Spinal cord (tissue), 10 donors: ENCODE measurements around the gene SLC13A2. TPM values are rescaled to one million over a fixed set of nuclear protein-coding genes. Genes with fewer than 3 reads are reported as not detected.

ENCODE experiments used
- DNase-seq, 6 donors: peaks; one replicate each; pipeline versions ENCODE4 v3.0.0 to v3.0.0-alpha.2; 2013 to 2015; ENCODE audit warnings: low spot score in 6 of 6, low read depth in 4 of 6
- H3K27ac ChIP-seq: one replicate; pipeline ENCODE4 v1.5.1; 2013; ENCODE audit warnings: low read depth, low read length, control low read depth
- H3K27me3 ChIP-seq: one replicate; pipeline ENCODE4 v1.6.1; 2013; ENCODE audit warnings: low read length; ENCODE audit not compliant: control insufficient read depth, insufficient read depth
- H3K36me3 ChIP-seq: one replicate; pipeline ENCODE4 v1.6.1; 2013; ENCODE audit warnings: low read length; ENCODE audit not compliant: control insufficient read depth, insufficient read depth
- H3K4me1 ChIP-seq: one replicate; pipeline ENCODE4 v1.6.1; 2013; ENCODE audit warnings: low read length; ENCODE audit not compliant: control insufficient read depth, insufficient read depth
- H3K4me3 ChIP-seq: one replicate; pipeline ENCODE4 v1.5.1; 2013; ENCODE audit warnings: low read depth, low read length, control low read depth
- H3K9me3 ChIP-seq: one replicate; pipeline ENCODE4 v1.6.1; 2013; ENCODE audit warnings: low read length; ENCODE audit not compliant: control insufficient read depth, insufficient read depth
- WGBS: methylation state at CpG from one replicate; pipeline ENCODE4 v1.1.5; 2013; ENCODE audit warnings: missing lambda C conversion rate; ENCODE audit not compliant: insufficient coverage; 5-methylcytosine and 5-hydroxymethylcytosine counted together
- polyA plus RNA-seq, 2 donors: library from polyadenylated mRNA; unstranded; fragments of 120-200 nt; gene quantifications; one replicate each; pipeline ENCODE4 v1.2.1, GENCODE V29; 2013; ENCODE audit not compliant: insufficient read length in 2 of 2
- total RNA-seq, 2 donors: library from RNA; depleted of rRNA in 1 of 2; stranded (reverse); fragments of 120-200 nt in 1 of 2; fragments of >200 nt in 1 of 2; gene quantifications; one replicate each; pipeline versions ENCODE4 v1.2.3 to v1.2.4, GENCODE V29; 2013 to 2014
- donor health status: healthy.

The SLC13A2 gene
- total and polyA plus RNA-seq, 4 donors: 0.06 to 0.27 (median 0.10) TPM; not detected in 1

- H3K27me3 ChIP-seq: peaks cover 3% of the 10 kb centered on the region
- DNase-seq: no peak
- H3K4me1 ChIP-seq: no peaks in the 10 kb centered on the region
- no peak overlapping the region for H3K27ac ChIP-seq
- no peak overlapping the region for H3K4me3 ChIP-seq
- H3K9me3 ChIP-seq: no peaks in the 10 kb centered on the region
- 78% methylated on average over 6 of the region's 7 CpGs for WGBS
- H3K36me3 ChIP-seq: no peaks in the 10 kb centered on the region
Observed at GRCh38 chr17:28470266-28470913, 3.1 kb upstream of the SLC13A2 start.

GRCh38 chr17:28470914-28471366 lies 2.5 kb upstream of the SLC13A2 start:
- 72% methylated on average over 1 of the region's 3 CpGs for WGBS
- no peak overlapping the region for H3K27ac ChIP-seq
- no peak for DNase-seq

GRCh38 chr17:28471531-28472342 lies 1.7 kb upstream of the SLC13A2 start:
- H3K36me3 ChIP-seq: no peaks in the 10 kb centered on the region
- DNase-seq: no peak
- H3K4me1 ChIP-seq: no peaks in the 10 kb centered on the region
- no peak overlapping the region for H3K27ac ChIP-seq
- no peak overlapping the region for H3K4me3 ChIP-seq
- no peaks in the 10 kb centered on the region for H3K27me3 ChIP-seq
- H3K9me3 ChIP-seq: no peaks in the 10 kb centered on the region
- 83% methylated on average over 11 of the region's 15 CpGs for WGBS

More at GRCh38 chr17:28470914-28471366, 2.5 kb upstream of the SLC13A2 start:
- Histone ChIP-seq H3K9me3 (no peaks in the 10 kb centered on the region), H3K4me1 (no peaks in the 10 kb centered on the region), H3K4me3 (no peak overlapping the region), H3K36me3 (no peaks in the 10 kb centered on the region), H3K27me3 (peaks cover 3% of the 10 kb centered on the region)

GRCh38 chr17:28472871-28473497 lies 460 bp upstream of the SLC13A2 start:
- no peak for DNase-seq
- no peaks in the 10 kb centered on the region for H3K27me3 ChIP-seq
- H3K27ac ChIP-seq: no peak overlapping the region
- 89% methylated on average over 3 of the region's 7 CpGs for WGBS
- no peak overlapping the region for H3K4me3 ChIP-seq
- no peaks in the 10 kb centered on the region for H3K9me3 ChIP-seq
- no peaks in the 10 kb centered on the region for H3K36me3 ChIP-seq
- H3K4me1 ChIP-seq: no peaks in the 10 kb centered on the region

- Histone ChIP-seq H3K27me3 (no peaks in the 10 kb centered on the region), H3K27ac (no peak overlapping the region), H3K36me3 (no peaks in the 10 kb centered on the region), H3K9me3 (no peaks in the 10 kb centered on the region), H3K4me3 (no peak overlapping the region), H3K4me1 (no peaks in the 10 kb centered on the region)
- WGBS: 76% methylated on average over 3 of the region's 7 CpGs
- no peak for DNase-seq
Observed at GRCh38 chr17:28474111-28474531, 677 bp downstream of the SLC13A2 start.

GRCh38 chr17:28475151-28475900 lies 1.9 kb downstream of the SLC13A2 start:
- no peak overlapping the region for H3K27ac ChIP-seq
- H3K4me1 ChIP-seq: no peaks in the 10 kb centered on the region
- DNase-seq: no peak
- no peaks in the 10 kb centered on the region for H3K36me3 ChIP-seq
- 72% methylated on average over 9 of the region's 9 CpGs for WGBS
- H3K4me3 ChIP-seq: no peak overlapping the region
- no peaks in the 10 kb centered on the region for H3K27me3 ChIP-seq
- no peaks in the 10 kb centered on the region for H3K9me3 ChIP-seq

- 87% methylated on average over 11 of the region's 11 CpGs for WGBS
- Histone ChIP-seq H3K9me3 (no peaks in the 10 kb centered on the region), H3K4me3 (no peak overlapping the region), H3K36me3 (no peaks in the 10 kb centered on the region), H3K27me3 (no peaks in the 10 kb centered on the region), H3K27ac (no peak overlapping the region), H3K4me1 (no peaks in the 10 kb centered on the region)
- DNase-seq: no peak
Observed at GRCh38 chr17:28476076-28476865, 2.8 kb downstream of the SLC13A2 start.

- Histone ChIP-seq H3K4me1 (no peaks in the 10 kb centered on the region), H3K27me3 (no peaks in the 10 kb centered on the region), H3K27ac (no peak overlapping the region), H3K36me3 (no peaks in the 10 kb centered on the region), H3K9me3 (no peaks in the 10 kb centered on the region), H3K4me3 (no peak overlapping the region)
- no CpG with 5 or more reads among the region's 7 CpGs for WGBS
- DNase-seq: no peak
Observed at GRCh38 chr17:28477928-28478327, 4.5 kb downstream of the SLC13A2 start.
